CD4-positive, alpha-beta T cell treated with Interleukin-17A for 1 hour (primary cell): ENCODE data around the gene CCBE1.
"Not testable (repeated sequence)": the region's sequence is repeated elsewhere in the genome, so short reads cannot be mapped to it uniquely, and the experiment has no call there.

Experiments used
- DNase-seq: peaks from one replicate; pipeline ENCODE4 v3.0.0-alpha.2; 2020

The CCBE1 gene

DNA sequence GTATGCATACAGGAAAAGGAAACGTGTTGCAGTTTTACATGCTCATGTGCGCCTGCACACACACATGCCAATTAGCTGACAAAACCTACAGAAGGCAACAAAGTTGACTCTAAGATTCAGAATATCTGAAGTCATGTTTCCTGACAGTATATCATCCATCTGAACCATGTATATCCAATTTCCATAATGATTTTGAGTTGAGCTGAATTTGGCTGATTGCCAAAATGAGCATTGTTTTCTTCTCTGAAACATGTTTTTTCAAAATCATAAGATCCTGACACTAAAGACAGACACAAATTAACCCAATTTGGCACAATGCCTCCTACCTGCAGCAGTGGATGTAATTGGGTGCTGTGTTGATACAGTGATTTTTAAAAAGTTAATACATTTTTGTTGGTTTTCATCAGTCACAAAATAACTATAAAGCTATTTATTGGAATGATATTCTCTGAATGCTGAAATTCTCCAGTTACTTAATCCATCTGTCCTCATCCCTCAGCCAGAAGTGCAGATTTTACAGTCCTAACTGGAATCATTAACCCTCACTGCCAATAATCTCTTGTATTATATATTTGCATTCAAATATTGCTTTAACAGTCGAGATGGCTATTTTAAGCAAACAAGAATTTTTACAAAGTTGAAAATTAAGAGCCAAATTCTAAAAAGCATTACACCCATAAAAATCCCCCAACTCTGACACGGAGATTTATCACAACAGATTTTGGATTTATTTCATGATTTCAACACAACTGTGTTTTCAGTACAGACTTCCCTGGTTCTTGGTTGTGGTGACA lies 176.5 kb downstream of the CCBE1 start:
- DNase-seq, result no peak

DNA sequence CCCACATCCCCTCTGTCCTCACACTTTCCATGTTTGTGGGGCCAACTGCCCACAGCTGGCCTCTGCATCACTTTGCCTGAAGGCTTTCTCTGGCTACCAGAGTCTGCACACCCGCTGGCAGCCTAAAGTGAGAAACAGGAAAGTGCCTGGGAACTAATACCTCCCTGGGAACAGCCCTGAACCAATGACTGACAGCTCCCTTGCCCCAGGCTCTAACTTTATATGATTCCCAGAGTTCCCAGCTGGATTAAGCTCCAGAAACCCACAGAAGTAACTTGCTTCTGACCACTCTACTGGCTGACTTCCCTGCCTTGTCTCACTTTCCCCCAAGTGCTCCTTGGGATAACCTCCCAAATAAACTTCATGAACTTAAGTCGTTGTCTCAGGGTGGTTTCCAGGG lies 178.5 kb downstream of the CCBE1 start:
- no peak for DNase-seq

DNA sequence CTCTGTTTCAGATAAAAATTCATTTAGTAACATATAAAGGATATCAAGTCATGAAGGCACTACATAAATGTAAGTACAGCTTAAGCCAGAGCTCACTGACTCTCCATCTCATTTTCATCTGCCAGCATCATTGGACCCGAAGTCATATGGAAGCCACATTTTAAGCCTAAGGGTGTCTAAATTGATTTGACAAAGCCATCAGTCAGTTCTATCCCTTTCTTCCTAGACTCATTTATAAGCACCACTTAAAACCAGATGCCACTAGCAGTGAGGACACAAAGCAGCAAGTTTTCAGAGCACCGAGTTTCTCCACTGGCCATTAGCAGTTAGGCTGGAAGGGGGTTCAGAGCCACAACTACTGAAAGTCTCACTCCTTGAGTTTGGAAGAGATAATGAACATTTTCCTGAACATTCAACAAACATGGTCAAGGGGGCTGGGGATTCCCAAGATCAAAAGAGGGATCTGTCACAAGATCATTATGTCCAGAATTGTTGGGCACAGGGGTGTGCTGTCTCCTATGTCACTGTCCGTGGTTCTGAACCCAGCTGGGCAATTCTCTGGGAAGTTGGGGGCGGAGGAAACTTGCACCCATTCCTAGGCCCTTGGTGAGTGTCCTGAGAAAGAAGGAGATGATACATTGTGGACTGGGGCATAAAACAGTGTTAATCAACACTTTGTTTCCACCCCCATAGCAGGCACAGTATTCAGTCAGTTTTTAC lies 179.6 kb downstream of the CCBE1 start:
- DNase-seq, result no peak

DNA sequence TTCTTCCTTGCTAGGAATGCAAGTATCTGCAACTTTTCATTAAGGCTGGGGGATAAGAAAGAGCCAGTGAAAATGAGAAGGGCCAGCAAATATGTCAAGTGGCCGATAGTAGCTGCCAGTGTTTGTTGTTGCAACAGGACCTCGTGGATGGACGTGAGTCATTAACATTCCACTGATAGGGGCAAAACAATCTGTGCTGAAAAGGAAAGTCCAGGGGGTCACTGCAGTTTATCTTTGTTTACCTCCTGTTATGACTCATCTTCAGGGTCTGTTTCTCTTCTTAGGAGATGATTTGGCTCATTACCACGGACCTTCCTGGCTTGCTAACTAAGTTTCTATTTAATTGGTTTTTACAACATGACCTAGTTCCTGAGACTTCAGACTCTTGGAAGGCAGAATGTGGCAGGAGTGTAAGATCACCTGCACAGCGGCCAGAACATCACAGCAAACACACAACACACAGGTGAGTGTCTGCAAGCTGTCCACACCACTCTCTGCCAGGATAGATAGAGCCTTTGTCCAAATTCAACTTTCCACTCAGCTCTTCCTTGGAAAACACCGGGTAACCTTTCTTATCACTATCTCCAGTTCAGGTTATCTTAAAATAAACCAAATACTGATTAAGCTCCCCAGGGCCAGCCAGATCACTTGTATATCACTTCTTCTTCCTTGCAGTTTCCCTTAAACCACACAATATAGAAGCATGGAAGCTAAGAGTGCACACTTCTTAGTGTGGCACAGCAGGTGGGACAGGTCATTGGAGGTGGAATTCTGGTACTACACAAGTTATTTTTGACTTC lies 180.7 kb downstream of the CCBE1 start:
- no peak for DNase-seq

DNA sequence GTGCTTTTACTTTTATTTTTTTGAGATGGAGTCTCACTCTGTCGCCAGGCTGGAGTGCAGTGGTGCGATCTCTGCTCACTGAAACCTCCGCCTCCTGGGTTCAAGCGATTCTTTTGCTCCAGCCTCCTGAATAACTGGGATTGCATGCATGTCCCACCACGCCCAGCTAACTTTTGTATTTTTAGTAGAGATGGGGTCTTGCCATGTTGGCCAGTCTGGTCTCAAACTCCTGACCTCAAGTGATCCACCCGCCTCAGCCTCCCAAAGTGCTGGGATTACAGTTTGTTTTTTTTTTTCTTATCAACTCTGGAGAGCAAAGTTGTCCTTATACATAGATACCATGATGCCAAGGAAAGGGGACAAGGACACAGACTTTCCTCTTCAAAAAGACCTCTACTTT lies 181.3 kb downstream of the CCBE1 start:
- DNase-seq, result not testable (repeated sequence)

DNA sequence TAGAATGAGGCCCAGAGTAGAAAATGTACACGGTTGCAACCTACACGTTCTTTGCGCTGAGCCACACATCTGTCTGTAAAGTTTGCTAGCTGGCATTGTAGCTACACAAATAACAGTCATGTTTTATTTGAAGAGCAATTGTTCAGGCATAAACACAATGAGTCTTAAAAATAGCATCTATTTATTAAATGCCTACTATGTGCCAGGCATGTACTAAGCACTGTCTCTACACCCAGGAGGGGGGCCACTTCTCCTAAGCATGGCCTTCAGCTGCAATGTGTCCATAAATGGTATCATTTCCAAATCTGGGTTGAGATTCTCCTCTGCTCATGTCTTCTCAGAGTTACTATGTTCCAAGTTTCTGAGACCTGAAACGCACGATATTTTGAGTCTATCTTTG lies 182.1 kb downstream of the CCBE1 start:
- DNase-seq, result no peak

DNA sequence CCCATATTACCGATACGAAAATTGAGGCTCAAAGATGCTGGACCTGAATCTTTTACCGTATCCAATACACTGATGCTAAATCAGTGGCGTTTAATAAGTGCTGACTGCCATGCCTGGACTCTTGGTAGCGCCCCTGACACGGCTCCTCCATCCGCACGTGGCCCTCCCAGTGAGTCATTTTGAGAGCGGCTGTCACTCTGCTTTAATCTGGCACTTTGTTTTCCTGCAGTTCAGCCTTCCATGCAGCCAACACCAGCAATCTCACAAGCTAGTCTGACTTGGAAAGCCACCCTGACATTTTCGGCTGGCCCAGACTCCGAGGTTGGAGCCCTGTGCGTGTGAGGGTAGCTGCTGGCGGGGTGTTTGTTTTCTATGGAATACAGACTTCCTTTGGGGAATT lies 183.0 kb downstream of the CCBE1 start:
- no peak for DNase-seq

DNA sequence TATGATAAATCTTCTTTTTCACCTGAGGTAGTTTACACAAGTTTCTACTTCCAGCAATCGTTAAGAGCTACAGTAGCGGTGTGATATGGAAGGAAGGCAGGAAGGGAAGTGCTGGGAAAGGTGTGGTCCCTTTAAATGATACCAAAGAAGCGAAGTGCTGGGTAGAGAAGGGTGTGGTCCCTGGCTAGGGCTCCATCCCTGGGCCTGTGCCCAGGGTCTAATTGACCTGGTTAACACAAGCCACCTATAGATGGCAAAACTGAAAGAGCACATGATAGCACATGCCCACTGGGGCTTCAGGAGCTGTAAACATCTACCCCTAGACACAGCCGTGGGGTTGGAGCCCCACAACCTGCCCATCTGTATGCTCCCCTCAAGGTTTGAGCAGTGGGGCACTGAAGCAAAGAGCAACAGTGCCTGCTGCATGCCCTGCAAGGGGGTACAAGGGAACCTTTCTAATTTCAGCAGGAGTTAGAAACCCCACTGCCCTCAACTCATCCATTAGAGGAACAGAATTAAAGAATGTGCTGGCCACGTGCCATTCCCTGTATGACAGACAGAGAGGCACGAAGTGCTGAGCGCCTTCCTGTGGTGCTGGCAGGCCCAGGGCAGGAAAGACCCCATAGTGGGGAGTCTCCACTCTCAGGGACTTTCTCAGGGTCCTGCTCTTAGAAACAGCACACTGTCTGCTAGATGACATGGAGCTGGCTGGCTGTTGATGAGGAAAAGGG lies 185.0 kb downstream of the CCBE1 start:
- no peak for DNase-seq

DNA sequence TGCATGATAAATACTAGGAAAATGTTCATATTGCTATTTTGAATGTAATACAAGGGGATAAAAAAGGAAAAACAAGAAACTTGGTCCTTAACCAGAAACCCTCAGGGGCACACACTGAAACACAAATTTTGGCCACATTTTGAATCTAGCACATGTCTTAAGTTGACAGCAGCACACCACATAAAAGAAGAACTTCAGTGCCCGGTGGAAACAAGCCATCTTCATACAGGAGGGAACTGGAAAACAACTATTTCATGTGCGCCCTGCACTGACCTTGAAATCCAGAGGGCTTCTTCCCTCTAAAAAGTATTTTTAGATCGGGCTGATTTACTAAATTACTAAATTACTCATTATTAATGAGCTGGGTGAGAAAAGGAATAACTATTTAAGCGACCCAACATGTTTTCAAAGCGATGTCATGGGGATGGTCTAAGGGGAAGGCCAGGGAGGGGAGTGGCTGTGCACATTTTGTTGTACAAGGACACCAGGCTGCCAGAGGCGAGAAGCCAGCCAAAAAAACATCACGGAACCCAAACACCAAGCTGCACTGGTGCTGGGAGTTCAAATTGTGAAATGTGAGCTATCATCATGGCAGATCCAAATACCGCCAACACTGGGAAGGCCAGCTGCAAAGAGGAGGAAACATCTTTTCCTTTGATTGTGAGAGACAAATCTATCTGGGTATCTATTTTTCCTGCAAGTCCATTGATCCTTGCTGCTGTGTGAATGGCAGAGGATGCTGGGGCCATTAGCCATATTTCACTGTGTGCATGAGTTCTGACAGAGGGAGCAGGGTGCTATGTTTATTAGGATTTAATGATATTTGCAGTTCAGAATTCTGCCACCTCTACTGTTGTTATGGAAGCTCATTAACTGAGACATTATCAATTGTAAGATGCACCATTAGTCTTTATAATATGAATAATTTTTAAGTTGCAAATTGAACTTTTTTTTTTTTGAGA lies 187.5 kb downstream of the CCBE1 start:
- no peak for DNase-seq

DNA sequence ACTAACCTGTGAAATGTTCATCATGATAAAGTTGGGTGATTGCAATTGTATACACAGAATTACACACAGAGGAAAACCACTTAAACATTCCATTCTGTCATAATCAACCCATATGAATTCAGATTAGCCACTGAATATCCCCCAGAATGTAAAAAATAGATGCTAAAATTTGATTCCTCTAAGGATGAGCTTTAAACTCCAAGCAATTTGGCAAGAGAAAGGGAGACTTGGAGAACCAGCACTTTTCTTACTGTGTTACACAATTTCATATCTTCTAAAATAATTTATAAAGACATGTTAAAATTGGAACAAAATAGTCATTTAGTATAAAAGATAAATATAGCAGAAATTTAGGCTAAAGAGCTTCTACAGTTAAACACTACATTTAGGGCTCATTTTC lies 191.9 kb downstream of the CCBE1 start:
- no peak for DNase-seq

DNA sequence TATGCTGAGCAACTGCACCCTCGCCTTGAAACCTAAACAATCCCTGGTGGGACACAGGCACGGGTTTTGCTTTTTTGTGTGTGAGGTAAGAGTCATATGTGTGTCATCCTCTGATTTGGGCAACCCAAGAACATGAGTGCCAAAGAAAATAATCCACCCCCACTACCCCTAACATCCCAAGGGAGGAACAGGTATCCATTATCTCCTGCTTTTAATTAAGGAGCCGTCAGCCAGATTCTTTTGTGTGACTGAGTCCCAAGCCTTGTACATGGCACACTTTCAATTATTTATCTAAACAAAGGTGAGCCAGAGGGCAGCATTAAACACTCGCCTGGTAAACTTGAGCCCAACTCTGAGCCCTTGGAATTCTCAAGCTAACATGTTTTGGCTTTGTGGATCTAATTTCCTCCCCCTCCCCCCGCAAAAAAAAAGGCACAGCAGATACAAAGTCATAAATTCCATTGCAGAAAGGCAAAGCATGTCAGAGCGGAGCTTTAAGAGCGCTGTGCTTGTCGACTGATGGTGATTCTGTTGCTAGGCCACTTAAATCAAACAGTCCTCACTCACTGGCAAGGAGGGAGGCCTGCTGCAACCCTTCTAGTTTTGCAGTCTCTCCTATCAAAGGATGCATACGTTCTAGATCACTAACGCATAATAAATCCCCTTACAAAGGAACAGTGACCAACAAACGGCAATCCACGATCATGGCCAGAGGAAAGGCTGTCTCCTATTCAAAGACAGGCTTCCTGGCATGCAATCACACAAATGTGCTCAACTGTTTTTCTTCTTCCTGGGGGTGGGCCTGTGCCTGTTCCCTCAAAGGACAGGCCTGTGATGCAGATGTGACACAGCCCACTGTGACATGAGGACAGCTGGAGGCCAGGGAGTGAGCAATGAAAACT lies 194.7 kb downstream of the CCBE1 start:
- no peak for DNase-seq

DNA sequence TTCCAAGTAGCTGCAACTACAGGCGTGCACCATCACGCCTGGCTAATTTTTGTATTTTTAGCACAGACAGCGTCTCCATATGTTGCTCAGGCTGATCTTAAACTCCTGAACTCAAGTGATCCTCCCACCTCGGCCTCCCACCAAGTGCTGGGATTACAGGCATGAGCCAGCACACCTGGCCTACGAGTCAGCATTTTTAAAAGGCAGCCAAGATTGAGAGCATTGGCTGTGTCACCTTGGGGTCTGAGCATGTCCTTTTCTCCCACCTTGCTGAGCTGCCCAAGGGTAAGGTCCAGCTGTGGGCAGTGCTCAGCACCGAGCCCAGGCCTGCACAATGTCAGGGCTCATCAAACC lies 195.3 kb downstream of the CCBE1 start:
- no peak for DNase-seq

DNA sequence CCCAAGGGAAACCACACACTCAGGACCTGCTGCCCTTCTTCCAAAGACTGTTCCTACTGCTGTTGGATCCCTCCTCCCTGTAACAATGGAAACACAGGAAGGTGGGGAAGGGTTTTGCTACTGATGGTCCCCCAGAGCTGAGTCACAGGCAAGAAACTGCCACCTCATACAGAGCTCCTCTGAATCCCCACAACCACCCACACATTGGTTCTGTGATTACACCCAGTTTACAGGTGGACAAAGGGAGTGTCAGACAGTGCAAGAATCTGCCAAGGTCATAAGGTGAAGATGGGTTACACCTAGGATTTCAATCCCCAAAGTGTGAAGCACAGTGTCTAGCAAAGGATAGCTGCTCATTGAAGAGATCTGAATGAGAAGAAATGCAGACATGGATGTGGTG lies 196.5 kb downstream of the CCBE1 start:
- no peak for DNase-seq

DNA sequence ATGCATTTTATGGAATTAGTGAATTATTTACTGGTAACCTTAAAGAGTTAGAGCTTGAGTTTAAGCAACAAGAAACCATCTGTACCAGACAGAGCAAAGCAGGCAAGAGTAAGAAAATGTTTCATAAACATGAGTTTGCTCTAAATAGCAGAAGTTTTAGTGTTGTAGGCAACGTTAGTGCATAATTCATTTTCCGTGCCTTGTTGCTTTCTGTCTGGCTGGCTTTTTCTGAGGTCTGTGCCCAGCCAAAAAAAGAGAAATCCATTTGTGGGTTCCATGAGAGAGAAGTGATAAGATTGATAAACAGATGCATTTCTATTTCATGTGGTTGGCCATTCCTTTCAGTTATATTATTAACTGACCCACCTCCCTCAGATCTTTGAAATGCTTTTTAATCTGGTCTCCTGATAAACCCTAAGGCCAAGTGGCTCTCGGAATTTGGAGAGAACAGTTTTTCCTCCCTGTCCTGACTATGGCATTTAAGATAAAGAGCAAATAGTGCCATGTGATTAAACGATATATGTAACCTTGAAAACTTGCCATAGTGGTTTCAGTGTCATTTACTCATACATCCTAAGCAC lies 198.6 kb downstream of the CCBE1 start:
- no peak for DNase-seq

DNA sequence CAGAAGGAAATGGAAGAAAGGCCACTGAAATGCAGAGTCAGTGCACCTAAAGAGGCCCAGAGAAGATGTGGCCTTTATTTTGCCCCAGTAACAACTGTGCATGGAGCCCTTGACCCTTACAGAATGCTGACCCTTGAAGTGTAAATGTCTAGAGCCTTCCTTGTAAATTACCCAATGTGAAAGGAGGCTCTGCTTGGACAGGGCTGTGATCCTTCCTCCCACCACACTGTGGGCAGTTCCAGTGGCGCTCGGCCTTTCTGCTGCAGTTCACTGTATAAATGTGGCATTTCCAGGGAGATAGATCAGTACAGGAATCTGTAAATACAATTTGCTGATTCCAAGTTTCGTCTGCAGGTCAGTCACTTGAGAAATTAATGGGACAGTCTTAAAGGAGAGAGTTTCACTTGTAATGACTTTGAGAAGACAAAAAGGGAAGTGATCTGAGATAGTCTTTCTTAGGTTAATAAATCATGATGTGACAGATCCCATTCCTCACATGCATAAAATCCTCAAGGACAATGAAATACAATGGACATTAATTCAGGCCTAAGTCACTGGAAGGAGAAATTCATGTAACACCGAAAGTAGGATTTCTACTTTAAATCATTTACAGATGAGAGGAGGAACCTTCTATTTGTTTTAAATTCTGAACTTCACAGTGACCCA lies 204.3 kb downstream of the CCBE1 start:
- DNase-seq, result no peak

DNA sequence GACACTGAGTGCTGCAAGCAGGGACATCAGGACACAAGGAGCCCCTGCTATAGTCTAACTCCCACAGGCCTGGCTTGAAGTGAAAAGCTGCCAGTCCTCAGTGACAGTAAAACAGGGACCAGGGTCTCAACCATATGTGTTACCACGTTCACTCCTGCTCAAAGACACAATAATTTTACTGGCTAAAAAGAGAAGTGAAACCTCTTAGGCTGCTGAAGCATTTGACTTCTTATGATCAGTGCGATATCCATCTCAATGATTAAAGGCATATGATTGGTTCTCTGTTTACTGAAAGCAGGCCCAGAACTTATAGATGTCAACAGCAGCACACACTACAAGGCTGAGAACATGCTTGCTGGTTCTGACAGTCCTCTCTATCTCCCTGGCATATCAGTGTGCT lies 208.3 kb downstream of the CCBE1 start:
- DNase-seq, result no peak

DNA sequence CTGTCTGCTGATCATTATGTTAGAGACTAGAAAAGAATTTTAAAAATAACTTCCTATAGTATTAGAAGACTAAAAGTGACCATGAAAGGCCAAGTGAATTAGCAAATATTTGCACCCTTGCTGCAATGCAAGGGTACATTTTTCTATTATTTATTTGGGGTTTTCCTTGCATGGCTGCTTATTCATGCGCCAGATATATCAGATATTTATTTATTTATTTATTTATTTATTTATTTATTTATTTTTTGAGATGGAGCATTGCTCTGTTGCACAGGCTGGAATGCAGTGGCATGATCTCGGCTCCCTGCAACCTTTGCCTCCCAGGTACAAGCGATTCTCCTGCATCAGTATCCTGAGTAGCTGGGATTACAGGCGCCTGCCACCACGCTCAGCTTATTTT lies 211.8 kb downstream of the CCBE1 start:
- DNase-seq, result no peak

DNA sequence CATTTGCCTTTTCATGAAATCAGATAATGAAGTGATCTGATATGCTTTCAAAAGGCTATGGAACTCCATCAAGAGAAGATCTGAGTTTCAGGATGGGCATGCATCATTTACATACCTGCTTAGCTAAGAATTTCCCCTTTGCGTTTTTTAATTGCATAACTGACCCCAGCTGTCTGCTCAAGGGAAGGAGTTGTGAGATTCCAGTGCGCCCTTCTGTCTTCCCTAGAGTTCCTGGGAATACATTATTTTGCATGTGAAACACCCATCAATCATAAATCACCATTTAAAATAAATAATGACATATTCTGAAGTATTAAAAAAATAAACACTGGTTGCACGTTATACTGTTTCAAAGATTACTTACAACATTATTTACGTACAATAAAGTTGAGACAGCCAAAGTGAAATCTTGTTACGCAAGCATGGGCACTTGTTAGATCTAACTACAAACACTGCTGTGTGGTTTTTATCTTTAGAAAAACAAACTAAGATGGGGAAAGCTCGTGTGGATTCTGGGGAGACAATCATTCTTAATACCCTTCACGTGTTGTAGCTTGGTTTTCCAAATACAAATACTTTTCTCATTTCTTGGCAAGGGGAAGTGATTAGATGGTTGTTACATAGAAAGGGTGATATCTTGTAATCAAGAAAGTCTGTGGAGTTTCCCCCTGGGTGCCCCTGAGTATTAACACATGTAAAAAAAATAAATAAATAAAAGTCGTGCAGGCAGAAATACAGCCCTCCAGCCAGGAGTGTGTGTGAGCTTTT lies 212.5 kb downstream of the CCBE1 start:
- DNase-seq, result no peak

DNA sequence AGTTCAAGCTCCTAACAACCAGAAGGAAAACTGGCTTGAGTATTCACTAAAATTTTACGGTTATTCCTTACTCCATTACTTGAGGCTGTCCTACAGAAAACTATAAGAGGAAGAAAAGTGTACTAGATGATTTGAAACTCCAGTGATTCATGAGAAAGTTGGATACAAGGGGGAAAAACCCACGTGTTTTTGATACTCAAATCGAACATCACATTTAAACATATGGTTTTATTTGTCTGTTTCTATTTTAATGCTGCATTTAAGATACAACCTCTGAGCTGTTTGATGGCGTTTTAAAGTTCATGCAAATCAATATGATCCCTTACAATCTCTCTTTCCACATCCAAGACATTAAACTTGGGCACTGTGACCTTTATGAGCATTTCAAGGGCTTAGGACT lies 213.1 kb downstream of the CCBE1 start:
- no peak for DNase-seq
